ENCODE measurements around the gene C11orf68. TPM values are rescaled to one million over a fixed set of nuclear protein-coding genes. Genes with fewer than 3 reads are reported as not detected.

The C11orf68 gene
- total RNA-seq, 4 donors from 2014 or later: 19.4 to 38.4 (median 33.3) TPM

DNA sequence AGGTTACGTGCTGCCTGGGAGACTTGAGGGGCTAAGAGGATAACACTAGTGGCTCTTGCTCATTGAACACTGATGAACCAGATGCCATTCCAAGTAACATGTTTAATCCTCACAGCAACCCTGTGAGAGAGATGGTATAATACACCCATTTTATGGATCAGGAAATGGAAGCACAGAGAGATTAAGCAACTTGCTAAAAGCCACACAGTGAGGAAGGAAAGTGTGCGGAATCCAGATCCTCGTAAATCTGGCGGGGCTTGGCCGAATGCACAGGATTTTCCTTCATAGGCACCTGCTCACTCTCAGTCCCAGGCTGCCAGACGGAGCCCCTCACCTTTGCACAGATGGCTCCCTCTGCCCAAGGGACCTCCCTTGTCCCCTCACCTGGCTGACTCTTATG is 11.0 kb downstream of the C11orf68 start:
- H3K27ac ChIP-seq: no peak overlapping the region
- ATAC-seq: no peak
- H3K4me1 ChIP-seq: peaks cover 0 to 18% (median 11%) of the 10 kb centered on the region in 3 donors
- WGBS, 2 donors (ENCODE audit: low coverage in 1 of 2): 73 to 89% methylated on average over 4 to 5 of the region's 6 CpGs
- H3K4me3 ChIP-seq: no peak overlapping the region
- H3K9me3 ChIP-seq: no peaks in the 10 kb centered on the region
- TF ChIP-seq POLR2AphosphoS5 (IDR thresholded peaks at IDR 0.05) (no peak), POLR2A (IDR thresholded peaks at IDR 0.05) (no peak)
- H3K27me3 ChIP-seq: no peaks in the 10 kb centered on the region
- H3K36me3 ChIP-seq: no peaks in the 10 kb centered on the region

- TF ChIP-seq POLR2AphosphoS5 (IDR thresholded peaks at IDR 0.05) (no peak), EP300 (IDR thresholded peaks at IDR 0.05) (no peak), POLR2A (IDR thresholded peaks at IDR 0.05) (no peak)
- TF ChIP-seq, protein P1, sequence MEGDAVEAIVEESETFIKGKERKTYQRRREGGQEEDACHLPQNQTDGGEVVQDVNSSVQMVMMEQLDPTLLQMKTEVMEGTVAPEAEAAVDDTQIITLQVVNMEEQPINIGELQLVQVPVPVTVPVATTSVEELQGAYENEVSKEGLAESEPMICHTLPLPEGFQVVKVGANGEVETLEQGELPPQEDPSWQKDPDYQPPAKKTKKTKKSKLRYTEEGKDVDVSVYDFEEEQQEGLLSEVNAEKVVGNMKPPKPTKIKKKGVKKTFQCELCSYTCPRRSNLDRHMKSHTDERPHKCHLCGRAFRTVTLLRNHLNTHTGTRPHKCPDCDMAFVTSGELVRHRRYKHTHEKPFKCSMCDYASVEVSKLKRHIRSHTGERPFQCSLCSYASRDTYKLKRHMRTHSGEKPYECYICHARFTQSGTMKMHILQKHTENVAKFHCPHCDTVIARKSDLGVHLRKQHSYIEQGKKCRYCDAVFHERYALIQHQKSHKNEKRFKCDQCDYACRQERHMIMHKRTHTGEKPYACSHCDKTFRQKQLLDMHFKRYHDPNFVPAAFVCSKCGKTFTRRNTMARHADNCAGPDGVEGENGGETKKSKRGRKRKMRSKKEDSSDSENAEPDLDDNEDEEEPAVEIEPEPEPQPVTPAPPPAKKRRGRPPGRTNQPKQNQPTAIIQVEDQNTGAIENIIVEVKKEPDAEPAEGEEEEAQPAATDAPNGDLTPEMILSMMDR (IDR thresholded peaks at IDR 0.05): no peak
- Histone ChIP-seq H3K4me3 (no peak overlapping the region), H3K4me1 (peaks cover 0 to 6% (median 5%) of the 10 kb centered on the region in 3 donors), H3K27ac (no peak overlapping the region), H3K27me3 (no peaks in the 10 kb centered on the region), H3K9me3 (no peaks in the 10 kb centered on the region), H3K36me3 (no peaks in the 10 kb centered on the region)
- WGBS, 2 donors (ENCODE audit: low coverage in 1 of 2): 82 to 90% methylated on average over 5 of the region's 5 CpGs
- no peak for ATAC-seq
Measured at GRCh38 chr11:65906602-65907001, 12.3 kb downstream of the C11orf68 start.

DNA sequence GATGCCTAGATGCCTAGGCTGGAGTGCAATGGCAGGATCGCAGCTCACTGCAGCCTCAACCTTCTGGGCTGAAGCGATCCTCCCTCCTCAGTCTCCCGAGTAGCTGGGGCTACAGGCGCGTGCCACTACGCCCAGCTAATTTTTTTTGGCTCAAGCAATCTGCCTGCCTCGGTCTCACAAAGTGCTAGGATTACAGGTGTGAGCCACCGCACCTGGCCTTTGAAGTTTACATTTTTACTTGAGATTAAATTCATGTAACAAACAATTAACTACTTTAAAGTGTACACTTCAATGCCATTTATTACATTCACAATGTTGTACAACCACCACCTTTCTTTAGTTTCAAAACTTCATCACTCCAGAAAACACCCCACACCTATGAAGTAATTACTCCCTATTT is 15.1 kb downstream of the C11orf68 start:
- Histone ChIP-seq H3K9me3 (no peaks in the 10 kb centered on the region), H3K4me1 (peaks cover 0 to 21% (median 7%) of the 10 kb centered on the region in 3 donors), H3K27ac (no peak overlapping the region), H3K4me3 (no peak overlapping the region), H3K36me3 (no peaks in the 10 kb centered on the region), H3K27me3 (peaks cover 13% of the 10 kb centered on the region)
- 72 to 73% methylated on average over 2 to 8 of the region's 8 CpGs for WGBS, 2 donors (ENCODE audit: low coverage in 1 of 2)
- no peak for ATAC-seq
- TF ChIP-seq POLR2AphosphoS5 (IDR thresholded peaks at IDR 0.05) (no peak), EP300 (IDR thresholded peaks at IDR 0.05) (no peak)

GRCh38 chr11:65903068-65903481 is 15.8 kb downstream of the C11orf68 start:
- WGBS, 2 donors (ENCODE audit: low coverage in 1 of 2): 50% methylated on average over 2 of the region's 5 CpGs; no CpG with 5 or more reads in 1 of the 2 donors
- no peaks in the 10 kb centered on the region for H3K9me3 ChIP-seq
- no peak for TF ChIP-seq EP300 (IDR thresholded peaks at IDR 0.05)
- TF ChIP-seq, protein P1 (IDR thresholded peaks at IDR 0.05): no peak
- TF ChIP-seq POLR2A (IDR thresholded peaks at IDR 0.05): no peak
- no peak for TF ChIP-seq POLR2AphosphoS5 (IDR thresholded peaks at IDR 0.05)
- no peaks in the 10 kb centered on the region for H3K36me3 ChIP-seq
- peaks cover 0 to 21% (median 7%) of the 10 kb centered on the region in 3 donors for H3K4me1 ChIP-seq
- no peak overlapping the region for H3K27ac ChIP-seq
- ATAC-seq: no peak
- no peak overlapping the region for H3K4me3 ChIP-seq
- H3K27me3 ChIP-seq: peaks cover 13% of the 10 kb centered on the region

GRCh38 chr11:65900899-65901180 is 18.0 kb downstream of the C11orf68 start:
- Histone ChIP-seq H3K9me3 (no peaks in the 10 kb centered on the region), H3K4me1 (peaks cover 0 to 21% (median 7%) of the 10 kb centered on the region in 3 donors), H3K27me3 (peaks cover 13% of the 10 kb centered on the region), H3K4me3 (peak overlapping the region in 1 of 2 donors; percentile 69), H3K27ac (peak overlapping the region in 3 of 4 donors; percentile 65 to 78 (median 70)), H3K36me3 (no peaks in the 10 kb centered on the region)
- no peak for ATAC-seq
- 45 to 74% methylated on average over 2 to 9 of the region's 11 CpGs for WGBS, 2 donors (ENCODE audit: low coverage in 1 of 2)
- TF ChIP-seq, protein P1 (IDR thresholded peaks at IDR 0.05): no peak
- no peak for TF ChIP-seq POLR2AphosphoS5 (IDR thresholded peaks at IDR 0.05)
- TF ChIP-seq EP300 (IDR thresholded peaks at IDR 0.05): no peak
- no peak for TF ChIP-seq POLR2A (IDR thresholded peaks at IDR 0.05)

GRCh38 chr11:65900125-65900898 is 18.6 kb downstream of the C11orf68 start, which contains the start of gene FOSL1:
FOSL1 (minus strand) TSS chr11:65900388; CDS start chr11:65900339, 49 bp downstream.
- Histone ChIP-seq H3K9me3 (no peaks in the 10 kb centered on the region), H3K4me3 (peak within 1 kb of the TSS; percentile 43 to 69), H3K27me3 (peaks cover 13% of the 10 kb centered on the region), H3K36me3 (no peaks in the 10 kb centered on the region), H3K4me1 (peaks cover 0 to 21% (median 7%) of the 10 kb centered on the region in 3 donors), H3K27ac (peak within 1 kb of the TSS in 3 of 4 donors; percentile 65 to 78 (median 70))
- peak; percentile 92 for ATAC-seq
- TF ChIP-seq POLR2A (IDR thresholded peaks at IDR 0.05): peak; percentile 50 to 84
- TF ChIP-seq, protein P1 (IDR thresholded peaks at IDR 0.05): no peak
- TF ChIP-seq POLR2AphosphoS5 (IDR thresholded peaks at IDR 0.05): peak; percentile 84
- WGBS, 2 donors (ENCODE audit: low coverage in 1 of 2): 0 to 21% methylated on average over 1 to 6 of the region's 80 CpGs
